GM12875 (cell line): ENCODE measurements around the gene SRSF8.

Experiments
- H3K4me3 ChIP-seq: one replicate; pipeline ENCODE4 v1.5.1; 2011; ENCODE audit warnings: low read depth, low read length, control low read depth
- TF ChIP-seq, protein P1 (sequence below): IDR thresholded peaks from 2 replicates; pipeline ENCODE4 v1.5.1; 2011; ENCODE audit warnings: low read depth, mild to moderate bottlenecking, control low read depth, inconsistent platforms, low read length, moderate library complexity, borderline replicate concordance; ENCODE audit not compliant: insufficient read depth

The SRSF8 gene

DNA sequence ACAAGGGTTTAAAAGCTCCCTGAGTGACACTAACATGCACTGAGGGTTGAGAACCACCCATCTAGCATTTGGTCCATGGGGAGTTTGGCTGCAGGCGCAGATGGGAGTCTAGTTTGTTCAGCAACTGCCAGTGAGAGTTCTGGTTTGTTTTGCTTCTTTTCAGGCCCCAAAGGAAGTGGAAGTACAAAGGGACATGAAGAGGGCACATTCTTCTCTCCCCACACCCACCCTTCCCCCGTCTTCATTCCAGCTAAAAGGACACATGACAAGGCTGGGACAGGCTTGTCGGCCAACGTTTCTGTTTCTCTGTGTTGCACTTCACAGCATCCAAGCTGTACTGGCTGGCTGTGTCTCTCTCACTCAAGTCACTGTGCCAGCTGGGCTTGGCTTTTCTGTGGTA, 14.7 kb downstream of the SRSF8 start:
- TF ChIP-seq, protein P1, sequence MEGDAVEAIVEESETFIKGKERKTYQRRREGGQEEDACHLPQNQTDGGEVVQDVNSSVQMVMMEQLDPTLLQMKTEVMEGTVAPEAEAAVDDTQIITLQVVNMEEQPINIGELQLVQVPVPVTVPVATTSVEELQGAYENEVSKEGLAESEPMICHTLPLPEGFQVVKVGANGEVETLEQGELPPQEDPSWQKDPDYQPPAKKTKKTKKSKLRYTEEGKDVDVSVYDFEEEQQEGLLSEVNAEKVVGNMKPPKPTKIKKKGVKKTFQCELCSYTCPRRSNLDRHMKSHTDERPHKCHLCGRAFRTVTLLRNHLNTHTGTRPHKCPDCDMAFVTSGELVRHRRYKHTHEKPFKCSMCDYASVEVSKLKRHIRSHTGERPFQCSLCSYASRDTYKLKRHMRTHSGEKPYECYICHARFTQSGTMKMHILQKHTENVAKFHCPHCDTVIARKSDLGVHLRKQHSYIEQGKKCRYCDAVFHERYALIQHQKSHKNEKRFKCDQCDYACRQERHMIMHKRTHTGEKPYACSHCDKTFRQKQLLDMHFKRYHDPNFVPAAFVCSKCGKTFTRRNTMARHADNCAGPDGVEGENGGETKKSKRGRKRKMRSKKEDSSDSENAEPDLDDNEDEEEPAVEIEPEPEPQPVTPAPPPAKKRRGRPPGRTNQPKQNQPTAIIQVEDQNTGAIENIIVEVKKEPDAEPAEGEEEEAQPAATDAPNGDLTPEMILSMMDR = no peak
- no peak overlapping the region for H3K4me3 ChIP-seq

DNA sequence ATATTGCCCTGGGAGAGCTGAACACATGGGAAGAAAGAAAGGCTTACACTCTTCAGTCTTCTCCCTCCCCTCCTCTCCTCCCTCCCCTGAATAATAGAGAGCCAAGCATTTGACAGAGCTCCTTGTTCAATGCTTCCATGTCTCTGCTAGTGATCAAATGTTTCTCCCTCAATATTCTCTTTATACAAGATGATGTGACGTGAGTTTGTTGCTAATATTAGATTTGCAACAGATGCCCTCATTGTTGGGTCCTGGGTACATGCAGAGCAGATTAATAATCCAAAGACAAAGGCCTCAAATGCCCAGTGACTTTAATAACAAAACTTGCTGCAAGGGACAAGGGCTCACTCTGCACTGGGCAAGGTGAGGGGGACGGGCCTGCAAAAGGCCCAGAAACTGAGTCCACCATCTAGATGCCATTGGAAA, 15.9 kb downstream of the SRSF8 start:
- TF ChIP-seq, protein P1 = no peak
- no peak overlapping the region for H3K4me3 ChIP-seq

DNA sequence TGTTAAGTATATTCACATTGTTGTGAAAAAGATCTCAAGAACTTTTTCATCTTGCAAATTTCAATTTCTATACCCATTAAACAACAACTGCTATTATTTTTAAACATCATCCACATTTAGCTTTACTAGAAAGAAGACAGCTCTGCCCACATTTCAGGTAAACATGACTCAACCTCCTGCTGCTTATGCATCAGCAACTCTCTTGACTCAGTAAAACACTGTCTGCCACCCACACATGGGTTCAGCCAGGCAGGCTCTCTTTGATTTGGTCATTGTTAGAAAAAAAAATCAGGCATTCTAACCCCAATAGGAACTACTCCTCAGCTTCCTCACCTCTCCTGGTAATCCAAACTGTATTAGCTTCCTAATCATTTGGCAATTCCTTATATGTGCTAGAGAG, 17.8 kb downstream of the SRSF8 start:
- TF ChIP-seq, protein P1 = no peak
- H3K4me3 ChIP-seq = no peak overlapping the region

DNA sequence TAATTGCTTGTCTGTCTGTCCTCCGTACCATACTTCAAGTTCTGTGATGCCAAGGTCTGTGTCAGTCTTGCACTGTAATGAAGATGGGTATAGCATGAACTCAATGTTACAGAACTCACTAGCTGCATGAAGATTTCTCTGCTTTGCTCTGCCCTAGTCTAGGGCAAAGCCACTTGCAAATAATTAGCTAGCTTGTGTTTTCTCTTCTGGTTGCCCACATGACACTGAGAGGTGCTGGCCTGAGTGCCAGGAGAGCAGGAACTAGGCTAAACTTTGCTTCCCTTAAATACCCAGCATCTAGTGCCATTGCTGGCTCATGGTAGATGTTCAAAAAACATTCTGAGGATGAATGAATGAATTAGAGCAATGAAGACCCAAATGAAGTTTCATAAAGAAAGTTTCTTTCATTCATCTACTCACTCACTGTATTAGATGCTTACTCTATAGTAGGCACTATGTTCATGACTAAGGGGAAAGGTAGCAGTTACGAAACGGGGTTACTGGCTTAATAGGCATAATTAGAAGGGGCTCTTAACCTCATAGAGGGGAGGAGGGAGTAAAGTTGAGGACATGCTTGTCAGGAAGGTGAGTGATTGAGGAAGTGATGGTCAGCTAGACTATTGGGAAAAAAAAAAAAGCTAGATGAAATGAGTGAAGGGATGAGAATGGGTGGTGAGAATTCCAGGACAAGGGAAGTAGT, 18.5 kb downstream of the SRSF8 start:
- TF ChIP-seq, protein P1 = no peak
- H3K4me3 ChIP-seq = no peak overlapping the region

DNA sequence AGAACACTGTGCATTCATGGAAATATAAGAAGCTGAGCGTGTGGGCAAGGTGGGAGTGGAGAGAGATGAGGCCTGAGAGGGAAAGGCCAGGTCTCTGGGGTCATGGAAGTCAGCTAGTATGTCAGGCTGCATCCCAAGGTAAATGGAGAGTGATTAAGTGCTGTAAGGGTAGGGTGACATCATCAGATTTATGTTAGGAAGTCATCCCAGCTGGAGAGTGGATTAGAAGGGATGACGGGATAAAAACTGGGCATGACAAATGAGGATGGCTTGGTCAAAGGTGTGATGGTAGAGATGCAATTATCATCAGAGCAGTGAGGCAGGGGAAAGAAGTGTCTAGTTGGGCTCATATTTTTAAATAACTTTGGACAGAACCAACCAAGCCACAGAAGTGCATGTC, 19.4 kb downstream of the SRSF8 start:
- TF ChIP-seq, protein P1 = no peak
- no peak overlapping the region for H3K4me3 ChIP-seq

DNA sequence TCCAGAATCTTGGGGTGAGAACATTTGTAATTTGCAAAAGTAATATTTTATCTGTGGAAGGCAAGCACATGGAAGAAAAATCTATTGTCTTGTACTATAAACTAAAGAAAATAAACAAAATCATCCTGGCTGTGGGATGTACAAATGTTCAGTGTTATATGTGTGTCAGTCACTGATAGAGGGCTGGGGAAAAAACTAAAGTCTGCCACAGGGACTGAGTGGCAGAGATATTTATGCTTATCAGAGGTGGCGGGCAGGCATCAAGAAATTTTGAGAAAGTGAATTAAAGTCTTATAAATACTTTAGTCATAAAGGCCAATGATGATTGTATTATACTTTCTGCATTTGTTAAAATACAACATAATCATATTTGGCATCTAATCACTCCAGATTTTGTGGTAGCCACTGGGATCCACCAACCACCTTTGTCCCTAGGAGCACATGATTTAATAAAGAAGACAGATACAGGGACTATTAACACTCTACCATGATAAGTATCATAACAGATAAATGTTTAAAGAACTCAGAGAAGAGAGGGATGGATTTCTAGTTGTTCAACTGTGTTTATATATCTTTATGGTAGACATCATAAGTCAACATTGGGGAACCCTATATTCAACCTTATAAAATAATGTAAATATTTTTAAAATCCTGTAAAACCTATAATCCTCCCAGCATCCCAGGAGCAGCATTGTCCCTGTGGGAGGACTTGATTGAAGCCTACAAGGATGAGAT, 20.3 kb downstream of the SRSF8 start:
- no peak overlapping the region for H3K4me3 ChIP-seq
- TF ChIP-seq, protein P1 = no peak
